Measurements from ENCODE around the gene STPG2.

DNA sequence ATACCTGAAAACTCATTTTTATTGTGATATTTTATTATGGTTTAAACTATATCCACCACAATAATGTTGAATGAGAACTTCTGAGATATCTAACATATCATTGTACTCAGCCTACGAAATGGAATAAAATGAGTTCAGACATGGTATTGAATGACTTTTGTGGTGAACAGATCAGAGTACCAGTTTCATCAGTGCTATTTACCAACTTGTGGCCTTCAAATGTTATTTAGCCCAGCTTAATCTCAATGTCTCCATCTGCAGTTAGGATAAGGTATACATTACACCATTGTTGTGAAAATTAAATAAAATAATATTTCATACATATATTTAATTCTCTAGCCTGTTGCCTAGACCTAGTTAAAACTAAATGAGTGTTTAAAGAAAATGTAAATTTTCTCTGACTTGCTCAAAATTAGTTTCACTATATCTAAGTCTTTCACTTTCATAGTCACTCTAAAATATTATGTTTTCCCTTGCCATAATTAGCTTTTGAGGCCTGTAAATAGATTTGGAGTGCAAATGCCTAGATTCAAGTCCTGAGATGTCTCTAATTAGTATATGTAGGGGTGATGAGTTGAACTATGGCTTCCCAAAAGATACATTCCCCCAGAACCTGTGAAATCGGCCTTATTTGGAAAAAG lies 594.2 kb downstream of the STPG2 start:
- TF ChIP-seq, protein P1, sequence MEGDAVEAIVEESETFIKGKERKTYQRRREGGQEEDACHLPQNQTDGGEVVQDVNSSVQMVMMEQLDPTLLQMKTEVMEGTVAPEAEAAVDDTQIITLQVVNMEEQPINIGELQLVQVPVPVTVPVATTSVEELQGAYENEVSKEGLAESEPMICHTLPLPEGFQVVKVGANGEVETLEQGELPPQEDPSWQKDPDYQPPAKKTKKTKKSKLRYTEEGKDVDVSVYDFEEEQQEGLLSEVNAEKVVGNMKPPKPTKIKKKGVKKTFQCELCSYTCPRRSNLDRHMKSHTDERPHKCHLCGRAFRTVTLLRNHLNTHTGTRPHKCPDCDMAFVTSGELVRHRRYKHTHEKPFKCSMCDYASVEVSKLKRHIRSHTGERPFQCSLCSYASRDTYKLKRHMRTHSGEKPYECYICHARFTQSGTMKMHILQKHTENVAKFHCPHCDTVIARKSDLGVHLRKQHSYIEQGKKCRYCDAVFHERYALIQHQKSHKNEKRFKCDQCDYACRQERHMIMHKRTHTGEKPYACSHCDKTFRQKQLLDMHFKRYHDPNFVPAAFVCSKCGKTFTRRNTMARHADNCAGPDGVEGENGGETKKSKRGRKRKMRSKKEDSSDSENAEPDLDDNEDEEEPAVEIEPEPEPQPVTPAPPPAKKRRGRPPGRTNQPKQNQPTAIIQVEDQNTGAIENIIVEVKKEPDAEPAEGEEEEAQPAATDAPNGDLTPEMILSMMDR (IDR thresholded peaks at IDR 0.05; ENCODE audit: low read length) = peak; percentile 24
- TF ChIP-seq EZH2phosphoT487 (IDR thresholded peaks at IDR 0.05; ENCODE audit: low read length) = no peak
- TF ChIP-seq EZH2 (optimal IDR thresholded peaks at IDR 0.05; ENCODE audit: low read depth, low read length) = no peak
